PC-3 (cell line): ENCODE results near the gene SLC17A5. TPM values are rescaled to one million over a fixed set of nuclear protein-coding genes. Genes with fewer than 3 reads are reported as not detected.
"Not testable (repeated sequence)": the region's sequence is repeated elsewhere in the genome, so short reads cannot be mapped to it uniquely, and the experiment has no call there.

Experiments used
- ATAC-seq: fragments of 200-7000 bp; cut with Tn5 transposase; 2 replicates; pipeline ENCODE4 v1.9.1; 2020; ENCODE audit warnings: mild to moderate bottlenecking, moderate library complexity
- BruUV-seq: library from RNA; stranded (reverse); fragments of 400-500 nt; replicated peaks from 2 replicates; lab custom pipeline; 2021; lab: Mats Ljungman, UMichigan
- CTCF ChIA-PET: fragments of 300-600 bp; sonication (Branson Sonifier 250); formaldehyde crosslinking; loops from one replicate; lab custom pipeline; 2022; ENCODE audit warnings: antibody characterized with exemption; lab: Charles Lee
- POLR2A ChIA-PET: fragments of 300-600 bp; sonication (Branson Sonifier 250); formaldehyde crosslinking; loops from one replicate; lab custom pipeline; 2022; ENCODE audit warnings: antibody characterized with exemption; ENCODE audit not compliant: unreplicated experiment; lab: Charles Lee
- DNase-seq: peaks from one replicate; pipeline ENCODE4 v3.0.0-alpha.2; 2015
- H2AFZ ChIP-seq: fragments of 300-600 bp; sonication (generic); 2 replicates; pipeline ENCODE4 v1.6.0; 2016; ENCODE audit warnings: antibody characterized with exemption, low read length
- H3F3A ChIP-seq: fragments of 300-600 bp; sonication (generic); one replicate; pipeline ENCODE4 v1.6.0; 2017; ENCODE audit warnings: antibody characterized with exemption, low read length, control low read depth, mild to moderate bottlenecking; ENCODE audit not compliant: unreplicated experiment
- H3K27ac ChIP-seq: fragments of 300-600 bp; sonication (generic); 2 replicates; pipeline ENCODE4 v1.5.1; 2016; ENCODE audit warnings: mild to moderate bottlenecking, low read length
- H3K27me3 ChIP-seq: fragments of 300-600 bp; sonication (generic); 2 replicates; pipeline ENCODE4 v1.6.1; 2016; ENCODE audit warnings: low read length, mixed read lengths
- H3K36me3 ChIP-seq: fragments of 300-600 bp; sonication (generic); 2 replicates; pipeline ENCODE4 v1.6.1; 2016; ENCODE audit warnings: low read depth, mixed run types, low read length, mixed read lengths
- H3K4me1 ChIP-seq: fragments of 300-600 bp; sonication (generic); 2 replicates; pipeline ENCODE4 v1.5.1; 2016; ENCODE audit warnings: low read length; ENCODE audit not compliant: insufficient read depth
- H3K4me2 ChIP-seq: fragments of 300-600 bp; sonication (generic); 2 replicates; pipeline ENCODE4 v1.6.0; 2016; ENCODE audit warnings: low read length
- H3K4me3 ChIP-seq: fragments of 300-600 bp; sonication (generic); 2 replicates; pipeline ENCODE4 v1.5.1; 2016; ENCODE audit warnings: mild to moderate bottlenecking, low read length, mixed read lengths
- H3K79me2 ChIP-seq: fragments of 300-600 bp; sonication (generic); 2 replicates; pipeline ENCODE4 v1.6.1; 2017; ENCODE audit warnings: low read length, mixed read lengths
- H3K9ac ChIP-seq: fragments of 300-600 bp; sonication (generic); 2 replicates; pipeline ENCODE4 v1.6.0; 2016; ENCODE audit warnings: mild to moderate bottlenecking, low read length
- H3K9me2 ChIP-seq: fragments of 300-600 bp; sonication (generic); replicated peaks from 2 replicates; pipeline ENCODE4 v1.6.1; 2016; ENCODE audit warnings: mixed run types, low read length, mixed read lengths
- H3K9me3 ChIP-seq: fragments of 300-600 bp; sonication (generic); 2 replicates; pipeline ENCODE4 v1.6.1; 2016; ENCODE audit warnings: low read length, mixed read lengths
- H4K20me1 ChIP-seq: fragments of 300-600 bp; sonication (generic); 2 replicates; pipeline ENCODE4 v1.6.1; 2016; ENCODE audit warnings: low read length, mixed read lengths
- EZH2 ChIP-seq: fragments of 300-600 bp; sonication (generic); IDR thresholded peaks from one replicate; pipeline ENCODE4 v1.6.1; 2017; ENCODE audit warnings: antibody characterized with exemption, mild to moderate bottlenecking, low read length; ENCODE audit not compliant: unreplicated experiment
- EZH2phosphoT487 ChIP-seq: fragments of 300-600 bp; sonication (generic); IDR thresholded peaks from 2 replicates; pipeline ENCODE4 v1.6.1; 2018; ENCODE audit warnings: mild to moderate bottlenecking, antibody characterized with exemption, low read length, borderline replicate concordance
- intact Hi-C: fragments of 100-400 bp; cut with micrococcal nuclease; formaldehyde crosslinking; loops from 2 replicates; pipeline ENCODE4 v1.9.0; 2023
- total RNA-seq: library from RNA; depleted of rRNA; stranded (reverse); fragments of >200 nt; gene quantifications from 2 replicates; pipeline ENCODE4 v1.2.3, GENCODE V29; 2014
- TF ChIP-seq, protein P1 (sequence below): fragments of 300-600 bp; sonication (generic); conservative IDR thresholded peaks from 2 replicates; pipeline ENCODE4 v1.5.1; 2017; ENCODE audit warnings: antibody characterized with exemption, low read depth, mild to moderate bottlenecking, low read length

The SLC17A5 gene
- total RNA-seq, 1 experiment from 2014 or later, result 5.2 TPM

- ATAC-seq (no peak), DNase-seq (no peak)
- Histone ChIP-seq H2AFZ (no peak overlapping the region), H3K9me2 (no peaks in the 10 kb centered on the region), H3K4me2 (no peak overlapping the region), H3K36me3 (no peaks in the 10 kb centered on the region), H4K20me1 (no peaks in the 10 kb centered on the region), H3K9ac (no peak overlapping the region), H3K9me3 (no peaks in the 10 kb centered on the region), H3K4me1 (no peaks in the 10 kb centered on the region), H3K4me3 (no peak overlapping the region), H3K27me3 (no peaks in the 10 kb centered on the region), H3K79me2 (no peaks in the 10 kb centered on the region), H3F3A (no peaks in the 10 kb centered on the region), H3K27ac (no peak overlapping the region)
- no peak for TF ChIP-seq EZH2phosphoT487
- TF ChIP-seq EZH2, result no peak
- TF ChIP-seq, protein P1, sequence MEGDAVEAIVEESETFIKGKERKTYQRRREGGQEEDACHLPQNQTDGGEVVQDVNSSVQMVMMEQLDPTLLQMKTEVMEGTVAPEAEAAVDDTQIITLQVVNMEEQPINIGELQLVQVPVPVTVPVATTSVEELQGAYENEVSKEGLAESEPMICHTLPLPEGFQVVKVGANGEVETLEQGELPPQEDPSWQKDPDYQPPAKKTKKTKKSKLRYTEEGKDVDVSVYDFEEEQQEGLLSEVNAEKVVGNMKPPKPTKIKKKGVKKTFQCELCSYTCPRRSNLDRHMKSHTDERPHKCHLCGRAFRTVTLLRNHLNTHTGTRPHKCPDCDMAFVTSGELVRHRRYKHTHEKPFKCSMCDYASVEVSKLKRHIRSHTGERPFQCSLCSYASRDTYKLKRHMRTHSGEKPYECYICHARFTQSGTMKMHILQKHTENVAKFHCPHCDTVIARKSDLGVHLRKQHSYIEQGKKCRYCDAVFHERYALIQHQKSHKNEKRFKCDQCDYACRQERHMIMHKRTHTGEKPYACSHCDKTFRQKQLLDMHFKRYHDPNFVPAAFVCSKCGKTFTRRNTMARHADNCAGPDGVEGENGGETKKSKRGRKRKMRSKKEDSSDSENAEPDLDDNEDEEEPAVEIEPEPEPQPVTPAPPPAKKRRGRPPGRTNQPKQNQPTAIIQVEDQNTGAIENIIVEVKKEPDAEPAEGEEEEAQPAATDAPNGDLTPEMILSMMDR, result no peak
- POLR2A ChIA-PET, result no interaction called here
- no TSS peak for BruUV-seq
- intact Hi-C loops, result no loop called here
- CTCF ChIA-PET, result no interaction called here
These were observed 28.9 kb downstream of the SLC17A5 start for GRCh38 chr6:73624896-73625295.

DNA sequence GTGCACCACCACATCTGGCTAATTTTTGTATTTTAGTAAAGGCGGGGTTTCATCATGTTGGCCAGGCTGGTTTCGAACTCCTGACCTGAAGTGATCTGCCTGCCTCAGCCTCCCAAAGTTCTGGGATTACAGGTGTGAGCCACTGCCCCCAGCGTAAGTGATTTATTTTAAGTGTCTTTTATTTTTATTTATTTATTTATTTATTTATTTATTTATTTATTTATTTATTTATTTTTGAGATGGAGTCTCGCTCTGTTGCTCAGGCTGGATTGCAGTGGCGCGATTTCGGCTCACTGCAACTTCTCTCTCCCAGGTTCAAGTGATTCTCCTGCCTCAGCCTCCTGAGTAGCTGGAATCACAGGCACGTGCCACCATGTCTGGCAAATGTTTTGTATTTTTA is 30.3 kb downstream of the SLC17A5 start:
- CTCF ChIA-PET, ATAC-seq, DNase-seq, H3K27me3 ChIP-seq, H3K9me3 ChIP-seq, H3K79me2 ChIP-seq, intact Hi-C loops, POLR2A ChIA-PET, H4K20me1 ChIP-seq, H3K4me2 ChIP-seq, H3K36me3 ChIP-seq, H3K9ac ChIP-seq, H3K27ac ChIP-seq, H3K9me2 ChIP-seq, H3K4me1 ChIP-seq, H3K4me3 ChIP-seq, H2AFZ ChIP-seq, H3F3A ChIP-seq, BruUV-seq: not testable (repeated sequence)

- H3K4me3 ChIP-seq, BruUV-seq, H4K20me1 ChIP-seq, H3K27me3 ChIP-seq, CTCF ChIA-PET, ATAC-seq, H3K27ac ChIP-seq, H3K4me1 ChIP-seq, intact Hi-C loops, H3K9me2 ChIP-seq, DNase-seq, H3K79me2 ChIP-seq, H2AFZ ChIP-seq, POLR2A ChIA-PET, H3K4me2 ChIP-seq, H3K9ac ChIP-seq, H3K36me3 ChIP-seq, H3F3A ChIP-seq, H3K9me3 ChIP-seq: not testable (repeated sequence)
These were observed 35.7 kb downstream of the SLC17A5 start for GRCh38 chr6:73618082-73618481.

DNA sequence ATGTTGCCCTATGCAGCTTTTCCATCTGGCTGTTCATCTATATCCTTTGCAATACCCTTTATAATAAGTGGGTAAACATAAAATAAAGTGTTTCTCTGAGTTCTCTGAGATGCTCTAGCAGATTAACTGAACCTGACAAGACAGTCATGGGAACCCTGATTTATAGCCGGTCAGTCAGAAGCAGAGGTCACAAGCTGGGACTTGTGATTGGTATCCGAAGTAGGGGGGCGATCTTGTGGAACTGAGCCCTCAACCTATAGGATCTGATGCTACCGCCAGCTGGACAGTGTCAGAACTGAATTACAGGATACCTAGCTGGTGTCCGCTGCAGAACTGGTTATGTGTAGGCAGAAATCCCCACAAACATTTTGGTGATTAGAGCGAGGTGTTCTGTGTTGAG is 39.0 kb downstream of the SLC17A5 start:
- POLR2A ChIA-PET, result no interaction called here

More for the DNA sequence above, 39.0 kb downstream of the SLC17A5 start:
- Histone ChIP-seq H3K36me3 (no peaks in the 10 kb centered on the region), H3K9ac (no peak overlapping the region), H3K27ac (no peak overlapping the region), H3K9me3 (no peaks in the 10 kb centered on the region), H3K79me2 (no peaks in the 10 kb centered on the region), H3K4me3 (no peak overlapping the region), H3F3A (no peaks in the 10 kb centered on the region), H3K4me1 (no peaks in the 10 kb centered on the region), H3K4me2 (no peak overlapping the region), H3K27me3 (no peaks in the 10 kb centered on the region), H2AFZ (no peak overlapping the region), H4K20me1 (no peaks in the 10 kb centered on the region), H3K9me2 (no peaks in the 10 kb centered on the region)
- DNase-seq (no peak), ATAC-seq (no peak)
- CTCF ChIA-PET, result no interaction called here
- intact Hi-C loops, result no loop called here
- TF ChIP-seq, protein P1, result no peak
- TF ChIP-seq EZH2 (no peak), EZH2phosphoT487 (no peak)
- BruUV-seq, result no TSS peak
